Body of pancreas (tissue), 4 donors: ENCODE measurements around the gene MGRN1. TPM values are rescaled to one million over a fixed set of nuclear protein-coding genes. Genes with fewer than 3 reads are reported as not detected.

Source experiments
- ATAC-seq: fragments of 150-250 bp; one replicate; pipeline ENCODE4 v1.9.1; 2016
- DNase-seq, 4 donors: peaks; one replicate each; pipeline ENCODE4 v3.0.0-alpha.2; 2019
- H3K27ac ChIP-seq, 4 donors: fragments of 200-600 bp; sonication (generic); 1 replicate in 3 of 4; 2 replicates in 1 of 4; pipeline versions ENCODE4 v1.5.1 to v1.6.1; 2016 to 2019; ENCODE audit warnings: mild to moderate bottlenecking in 1 of 4, mixed read lengths in 1 of 4, moderate library complexity in 1 of 4
- H3K27me3 ChIP-seq, 2 donors: fragments of 200-600 bp; sonication (generic); one replicate each; pipeline ENCODE4 v1.6.0; 2016; ENCODE audit warnings: mild to moderate bottlenecking in 1 of 2
- H3K36me3 ChIP-seq, 2 donors: fragments of 200-600 bp; sonication (generic); replicated peaks in 1 of 2; 2 replicates each; pipeline ENCODE4 v1.5.1; 2016; ENCODE audit warnings: low read depth in 2 of 2; ENCODE audit not compliant: insufficient read depth in 1 of 2
- H3K4me1 ChIP-seq: fragments of 200-600 bp; sonication (generic); one replicate; pipeline ENCODE4 v1.6.0; 2016
- H3K4me3 ChIP-seq, 2 donors: fragments of 200-600 bp; sonication (generic); 1 replicate in 1 of 2; 2 replicates in 1 of 2; pipeline ENCODE4 v1.5.1; 2016 to 2019
- H3K9me3 ChIP-seq, 3 donors: fragments of 200-600 bp; sonication (generic); 1 replicate in 2 of 3; 2 replicates in 1 of 3; pipeline ENCODE4 v1.5.1; 2016
- POLR2A ChIP-seq, 3 donors: fragments of 450-650 bp; IDR thresholded peaks; one replicate each; pipeline ENCODE4 v1.6.1; 2016; ENCODE audit warnings: antibody characterized with exemption in 3 of 3, mild to moderate bottlenecking in 2 of 3
- WGBS, 2 donors: methylation state at CpG; one replicate each; pipeline ENCODE4 v1.1.5; 2017; 5-methylcytosine and 5-hydroxymethylcytosine counted together
- intact Hi-C: fragments of 100-400 bp; cut with DNase I; formaldehyde crosslinking; loops from one replicate; pipeline ENCODE4 v1.15.1; 2023
- total RNA-seq, 2 donors: library from RNA; depleted of rRNA; stranded (reverse); fragments of >200 nt; gene quantifications; one replicate each; pipeline ENCODE4 v1.1.0, GENCODE V29; 2016
- TF ChIP-seq, protein P1 (sequence below), 7 experiments: fragments of 450-650 bp in 4 of 7; fragments of 200-600 bp in 3 of 7; sonication (generic) in 3 of 7; IDR thresholded peaks; one replicate each; pipeline ENCODE4 v1.5.1; 2016 to 2019; ENCODE audit warnings: antibody characterized with exemption in 7 of 7

Gene MGRN1
- total RNA-seq, 2 donors from 2014 or later: 23.3 to 44.8 TPM

DNA sequence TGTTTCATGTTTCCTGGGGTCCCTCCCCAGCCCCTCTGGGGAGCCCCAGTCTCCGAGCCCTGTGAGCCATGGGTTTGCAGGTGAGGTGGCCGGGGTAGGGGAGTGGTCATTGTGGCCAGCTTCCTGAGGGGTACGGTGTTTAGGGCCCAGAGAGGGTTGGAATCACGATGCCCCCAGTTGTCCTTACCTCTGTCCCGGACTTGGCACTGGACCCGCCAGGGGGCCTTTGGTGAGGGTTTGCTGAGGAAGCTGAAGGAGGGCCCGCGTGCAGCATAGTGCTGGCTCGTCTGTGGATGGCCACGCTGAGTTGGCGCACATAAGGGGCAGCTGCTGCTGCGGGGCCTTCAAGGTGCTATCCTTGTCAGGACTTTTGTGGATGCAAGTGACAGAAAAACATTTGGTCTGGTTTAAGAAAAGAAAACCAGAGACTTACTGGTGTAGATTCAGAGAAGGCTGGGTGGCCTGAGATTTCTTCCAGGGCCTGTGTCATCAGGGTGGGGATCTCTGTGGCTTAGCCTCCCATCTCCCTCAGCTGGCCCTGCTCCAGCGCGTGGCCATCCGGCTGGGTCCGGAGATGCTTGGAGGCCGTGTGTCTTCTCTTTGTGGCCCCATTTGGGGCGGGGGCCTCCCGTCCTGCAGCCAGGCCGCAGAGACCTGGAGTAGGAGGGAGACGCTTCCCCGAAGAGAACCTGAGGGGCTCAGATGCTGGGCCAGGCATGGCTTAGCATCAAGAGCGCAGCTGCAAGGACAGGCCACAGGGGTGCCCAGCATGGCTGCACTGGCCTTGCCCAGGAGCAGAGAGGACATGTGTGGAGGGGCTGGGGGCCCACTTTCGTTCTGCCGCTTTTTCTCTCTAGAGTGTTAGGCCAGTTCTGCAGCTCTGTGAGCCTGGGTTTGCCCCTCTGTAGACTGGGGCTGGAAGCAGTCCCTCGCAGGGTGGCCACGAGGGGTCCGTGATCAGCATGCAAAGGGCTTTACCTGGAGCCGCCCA is 35.0 kb downstream of the MGRN1 start:
- no peak overlapping the region for H3K27ac ChIP-seq
- ATAC-seq: no peak

DNA sequence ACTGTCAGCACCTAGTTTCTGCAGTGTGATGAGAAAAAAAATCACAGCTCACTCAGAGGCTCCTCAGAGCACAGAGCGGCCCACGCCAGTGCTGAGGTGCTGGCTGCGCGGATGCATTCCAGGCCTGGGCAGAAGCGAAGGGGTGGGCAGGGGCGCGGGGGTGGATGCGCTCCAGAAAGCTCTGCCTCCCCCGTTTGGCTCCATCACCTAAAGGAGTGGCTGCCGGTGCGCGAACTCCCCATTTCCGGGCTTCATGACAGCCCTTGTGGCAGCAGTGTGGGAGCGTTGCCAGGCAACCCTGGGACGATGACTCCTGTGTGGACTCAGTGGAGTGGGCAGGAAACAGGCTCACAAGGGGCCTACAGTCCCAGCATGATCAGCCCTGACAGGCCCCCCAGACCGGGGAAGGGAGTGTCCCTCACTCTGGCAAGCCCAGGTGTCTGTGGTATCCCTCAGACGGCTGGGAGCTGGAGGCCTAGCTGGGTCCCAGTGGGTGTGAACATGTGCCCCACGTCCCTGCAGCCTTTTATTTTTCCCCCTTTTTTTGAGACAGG is 35.9 kb downstream of the MGRN1 start:
- 70% methylated on average over 3 to 18 of the region's 18 CpGs for WGBS, 2 donors
- Histone ChIP-seq H3K27ac (peak overlapping the region in 1 of 4 donors; percentile 22), H3K27me3 (no peaks in the 10 kb centered on the region), H3K36me3 (peaks cover 0 to 6% of the 10 kb centered on the region in 2 donors), H3K4me3 (no peak overlapping the region), H3K4me1 (peaks cover 16% of the 10 kb centered on the region), H3K9me3 (no peaks in the 10 kb centered on the region)
- intact Hi-C loops: no loop called here
- no peak for TF ChIP-seq POLR2A (IDR thresholded peaks at IDR 0.05)
- TF ChIP-seq, protein P1, sequence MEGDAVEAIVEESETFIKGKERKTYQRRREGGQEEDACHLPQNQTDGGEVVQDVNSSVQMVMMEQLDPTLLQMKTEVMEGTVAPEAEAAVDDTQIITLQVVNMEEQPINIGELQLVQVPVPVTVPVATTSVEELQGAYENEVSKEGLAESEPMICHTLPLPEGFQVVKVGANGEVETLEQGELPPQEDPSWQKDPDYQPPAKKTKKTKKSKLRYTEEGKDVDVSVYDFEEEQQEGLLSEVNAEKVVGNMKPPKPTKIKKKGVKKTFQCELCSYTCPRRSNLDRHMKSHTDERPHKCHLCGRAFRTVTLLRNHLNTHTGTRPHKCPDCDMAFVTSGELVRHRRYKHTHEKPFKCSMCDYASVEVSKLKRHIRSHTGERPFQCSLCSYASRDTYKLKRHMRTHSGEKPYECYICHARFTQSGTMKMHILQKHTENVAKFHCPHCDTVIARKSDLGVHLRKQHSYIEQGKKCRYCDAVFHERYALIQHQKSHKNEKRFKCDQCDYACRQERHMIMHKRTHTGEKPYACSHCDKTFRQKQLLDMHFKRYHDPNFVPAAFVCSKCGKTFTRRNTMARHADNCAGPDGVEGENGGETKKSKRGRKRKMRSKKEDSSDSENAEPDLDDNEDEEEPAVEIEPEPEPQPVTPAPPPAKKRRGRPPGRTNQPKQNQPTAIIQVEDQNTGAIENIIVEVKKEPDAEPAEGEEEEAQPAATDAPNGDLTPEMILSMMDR (IDR thresholded peaks at IDR 0.05): no peak
- ATAC-seq (no peak), DNase-seq (peak; percentile 44 to 66 (median 64))

More for the DNA sequence above, 35.0 kb downstream of the MGRN1 start:
- H3K36me3 ChIP-seq: peaks cover 0 to 6% of the 10 kb centered on the region in 2 donors
- DNase-seq: no peak
- TF ChIP-seq, protein P1 (IDR thresholded peaks at IDR 0.05): no peak
- TF ChIP-seq POLR2A (IDR thresholded peaks at IDR 0.05): no peak
- H3K27me3 ChIP-seq: no peaks in the 10 kb centered on the region
- H3K4me3 ChIP-seq: no peak overlapping the region
- WGBS, 2 donors: 90 to 93% methylated on average over 19 to 28 of the region's 29 CpGs
- H3K9me3 ChIP-seq: no peaks in the 10 kb centered on the region
- intact Hi-C loops: no loop called here
- H3K4me1 ChIP-seq: peaks cover 25% of the 10 kb centered on the region

DNA sequence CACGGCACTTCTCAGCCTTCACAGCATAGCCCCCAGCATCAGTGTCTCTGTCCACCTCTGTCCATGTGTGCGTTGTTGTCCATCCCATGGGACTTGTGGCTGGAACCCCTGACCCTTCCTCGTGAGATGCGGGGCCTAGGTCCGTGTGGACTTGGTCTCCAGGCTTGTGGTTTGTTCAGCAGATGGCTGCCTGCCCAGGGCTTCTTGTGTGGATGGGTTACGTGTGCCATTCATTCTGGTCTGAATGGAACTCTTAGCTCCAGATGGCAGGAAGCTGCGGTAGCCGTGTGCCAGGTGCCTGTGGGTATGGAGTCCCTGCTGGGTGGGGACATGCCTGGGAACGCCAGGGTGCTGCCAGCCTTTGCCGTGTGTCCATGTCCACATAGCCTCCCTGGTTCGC is 37.0 kb downstream of the MGRN1 start:
- Histone ChIP-seq H3K36me3 (peaks cover 0 to 5% of the 10 kb centered on the region in 2 donors), H3K27ac (no peak overlapping the region), H3K4me3 (no peak overlapping the region), H3K4me1 (peaks cover 16% of the 10 kb centered on the region), H3K9me3 (no peaks in the 10 kb centered on the region), H3K27me3 (no peaks in the 10 kb centered on the region)
- intact Hi-C loops: no loop called here
- WGBS, 2 donors: 61 to 95% methylated on average over 3 to 11 of the region's 11 CpGs
- ATAC-seq: no peak
- TF ChIP-seq POLR2A (IDR thresholded peaks at IDR 0.05): no peak
- TF ChIP-seq, protein P1 (IDR thresholded peaks at IDR 0.05): no peak
- DNase-seq: no peak

- Histone ChIP-seq H3K27ac (peak overlapping the region in 2 of 4 donors; percentile 11 to 43), H3K9me3 (no peaks in the 10 kb centered on the region), H3K4me3 (no peak overlapping the region), H3K4me1 (peaks cover 16% of the 10 kb centered on the region), H3K27me3 (no peaks in the 10 kb centered on the region), H3K36me3 (peaks cover 0 to 12% of the 10 kb centered on the region in 2 donors)
- no peak for TF ChIP-seq POLR2A (IDR thresholded peaks at IDR 0.05)
- TF ChIP-seq, protein P1 (IDR thresholded peaks at IDR 0.05): no peak
- intact Hi-C loops: no loop called here
- no peak for DNase-seq
- 62 to 85% methylated on average over 5 of the region's 5 CpGs for WGBS, 2 donors
- ATAC-seq: no peak
Observed at GRCh38 chr16:4663465-4663776, 38.8 kb downstream of the MGRN1 start.
